HL-60 (cell line): ENCODE data around the gene PANK2.

Experiments used
- DNase-seq, 2 experiments: peaks; one replicate each; pipeline ENCODE4 v3.0.0-alpha.2; 2010 to 2020; ENCODE audit warnings: low read depth in 1 of 2, low spot score in 1 of 2
- H3K27ac ChIP-seq: fragments of 250-450 bp; sonication (Bioruptor Pico); replicated peaks from 2 replicates; pipeline ENCODE4 v1.5.1; 2020; ENCODE audit warnings: mild to moderate bottlenecking, moderate library complexity
- H3K27me3 ChIP-seq: fragments of 250-450 bp; sonication (Bioruptor Pico); 2 replicates; pipeline ENCODE4 v1.5.1; 2021; ENCODE audit warnings: mild to moderate bottlenecking, moderate library complexity; ENCODE audit not compliant: insufficient read depth, poor library complexity, severe bottlenecking
- H3K4me3 ChIP-seq: replicated peaks from 2 replicates; pipeline ENCODE4 v1.5.1; 2011; ENCODE audit warnings: mild to moderate bottlenecking, control low read depth, low read length; ENCODE audit not compliant: insufficient read depth
- GABPA ChIP-seq: IDR thresholded peaks from 2 replicates; pipeline ENCODE4 v1.6.1; 2012; ENCODE audit warnings: low read depth
- POLR2AphosphoS5 ChIP-seq: IDR thresholded peaks from 2 replicates; pipeline ENCODE4 v1.6.1; 2012; ENCODE audit warnings: low read depth
- SPI1 ChIP-seq: IDR thresholded peaks from 2 replicates; pipeline ENCODE4 v1.6.1; 2012; ENCODE audit warnings: low read depth, mild to moderate bottlenecking, borderline replicate concordance
- TF ChIP-seq, protein P1 (sequence below): IDR thresholded peaks from 2 replicates; pipeline ENCODE4 v1.6.1; 2012; ENCODE audit warnings: low read depth; ENCODE audit not compliant: insufficient replicate concordance
- TF ChIP-seq, protein P2 (sequence below): IDR thresholded peaks from one replicate; pipeline ENCODE4 v1.5.1; 2011; ENCODE audit warnings: low read length, control low read depth, inconsistent platforms; ENCODE audit not compliant: insufficient read depth

The PANK2 gene

GRCh38 chr20:3854462-3854871 is 34.7 kb upstream of the PANK2 start:
- TF ChIP-seq, protein P1, sequence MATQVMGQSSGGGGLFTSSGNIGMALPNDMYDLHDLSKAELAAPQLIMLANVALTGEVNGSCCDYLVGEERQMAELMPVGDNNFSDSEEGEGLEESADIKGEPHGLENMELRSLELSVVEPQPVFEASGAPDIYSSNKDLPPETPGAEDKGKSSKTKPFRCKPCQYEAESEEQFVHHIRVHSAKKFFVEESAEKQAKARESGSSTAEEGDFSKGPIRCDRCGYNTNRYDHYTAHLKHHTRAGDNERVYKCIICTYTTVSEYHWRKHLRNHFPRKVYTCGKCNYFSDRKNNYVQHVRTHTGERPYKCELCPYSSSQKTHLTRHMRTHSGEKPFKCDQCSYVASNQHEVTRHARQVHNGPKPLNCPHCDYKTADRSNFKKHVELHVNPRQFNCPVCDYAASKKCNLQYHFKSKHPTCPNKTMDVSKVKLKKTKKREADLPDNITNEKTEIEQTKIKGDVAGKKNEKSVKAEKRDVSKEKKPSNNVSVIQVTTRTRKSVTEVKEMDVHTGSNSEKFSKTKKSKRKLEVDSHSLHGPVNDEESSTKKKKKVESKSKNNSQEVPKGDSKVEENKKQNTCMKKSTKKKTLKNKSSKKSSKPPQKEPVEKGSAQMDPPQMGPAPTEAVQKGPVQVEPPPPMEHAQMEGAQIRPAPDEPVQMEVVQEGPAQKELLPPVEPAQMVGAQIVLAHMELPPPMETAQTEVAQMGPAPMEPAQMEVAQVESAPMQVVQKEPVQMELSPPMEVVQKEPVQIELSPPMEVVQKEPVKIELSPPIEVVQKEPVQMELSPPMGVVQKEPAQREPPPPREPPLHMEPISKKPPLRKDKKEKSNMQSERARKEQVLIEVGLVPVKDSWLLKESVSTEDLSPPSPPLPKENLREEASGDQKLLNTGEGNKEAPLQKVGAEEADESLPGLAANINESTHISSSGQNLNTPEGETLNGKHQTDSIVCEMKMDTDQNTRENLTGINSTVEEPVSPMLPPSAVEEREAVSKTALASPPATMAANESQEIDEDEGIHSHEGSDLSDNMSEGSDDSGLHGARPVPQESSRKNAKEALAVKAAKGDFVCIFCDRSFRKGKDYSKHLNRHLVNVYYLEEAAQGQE: no peak
- TF ChIP-seq POLR2AphosphoS5: no peak
- DNase-seq: peak in 1 of 2 experiments; percentile 45
- H3K27me3 ChIP-seq: no peaks in the 10 kb centered on the region
- H3K4me3 ChIP-seq: no peak overlapping the region
- no peak overlapping the region for H3K27ac ChIP-seq

DNA sequence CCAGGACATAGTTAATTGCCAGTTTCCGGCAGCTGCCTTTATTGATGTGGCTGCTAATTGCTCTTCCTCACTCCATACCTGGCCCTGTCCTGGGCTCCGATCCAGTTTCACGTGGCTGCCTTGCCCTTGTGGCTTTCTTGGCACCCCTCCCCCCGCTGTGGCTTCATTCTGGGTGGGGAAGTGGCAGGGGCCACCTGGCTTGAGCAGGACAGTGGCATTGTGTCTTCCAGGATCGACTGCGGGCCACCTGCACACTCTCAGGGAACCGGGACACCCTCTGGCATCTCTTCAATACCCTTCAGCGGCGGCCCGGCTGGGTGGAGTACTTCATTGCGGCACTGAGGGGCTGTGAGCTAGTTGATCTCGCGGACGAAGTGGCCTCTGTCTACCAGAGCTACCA is 31.8 kb upstream of the PANK2 start:
- TF ChIP-seq GABPA: no peak
- TF ChIP-seq, protein P2, sequence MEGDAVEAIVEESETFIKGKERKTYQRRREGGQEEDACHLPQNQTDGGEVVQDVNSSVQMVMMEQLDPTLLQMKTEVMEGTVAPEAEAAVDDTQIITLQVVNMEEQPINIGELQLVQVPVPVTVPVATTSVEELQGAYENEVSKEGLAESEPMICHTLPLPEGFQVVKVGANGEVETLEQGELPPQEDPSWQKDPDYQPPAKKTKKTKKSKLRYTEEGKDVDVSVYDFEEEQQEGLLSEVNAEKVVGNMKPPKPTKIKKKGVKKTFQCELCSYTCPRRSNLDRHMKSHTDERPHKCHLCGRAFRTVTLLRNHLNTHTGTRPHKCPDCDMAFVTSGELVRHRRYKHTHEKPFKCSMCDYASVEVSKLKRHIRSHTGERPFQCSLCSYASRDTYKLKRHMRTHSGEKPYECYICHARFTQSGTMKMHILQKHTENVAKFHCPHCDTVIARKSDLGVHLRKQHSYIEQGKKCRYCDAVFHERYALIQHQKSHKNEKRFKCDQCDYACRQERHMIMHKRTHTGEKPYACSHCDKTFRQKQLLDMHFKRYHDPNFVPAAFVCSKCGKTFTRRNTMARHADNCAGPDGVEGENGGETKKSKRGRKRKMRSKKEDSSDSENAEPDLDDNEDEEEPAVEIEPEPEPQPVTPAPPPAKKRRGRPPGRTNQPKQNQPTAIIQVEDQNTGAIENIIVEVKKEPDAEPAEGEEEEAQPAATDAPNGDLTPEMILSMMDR: no peak
- TF ChIP-seq POLR2AphosphoS5: no peak
- no peak for TF ChIP-seq SPI1
- TF ChIP-seq, protein P1: no peak
- Histone ChIP-seq H3K27me3 (no peaks in the 10 kb centered on the region), H3K4me3 (no peak overlapping the region), H3K27ac (no peak overlapping the region)
- no peak for DNase-seq

DNA sequence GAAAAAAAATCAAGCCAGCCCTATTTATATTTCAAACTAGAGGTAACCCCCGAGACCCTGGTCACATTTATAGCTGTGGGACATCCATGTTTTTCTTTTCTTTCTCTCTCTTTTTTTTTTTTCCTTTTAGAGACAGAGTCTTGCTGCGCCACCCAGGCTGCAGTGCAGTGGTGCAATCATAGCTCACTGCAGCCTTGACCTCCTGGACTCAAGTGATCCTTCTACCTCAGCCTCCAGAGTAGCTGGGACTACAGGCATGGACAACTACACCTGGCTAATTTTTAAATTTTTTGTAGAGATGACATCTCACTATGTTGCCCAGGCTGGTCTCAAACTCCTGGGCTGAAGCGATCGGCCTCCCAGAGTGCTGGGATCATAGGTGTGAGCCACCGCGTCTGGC is 30.5 kb upstream of the PANK2 start:
- no peaks in the 10 kb centered on the region for H3K27me3 ChIP-seq
- TF ChIP-seq, protein P1: no peak
- no peak overlapping the region for H3K27ac ChIP-seq
- DNase-seq: no peak
- no peak overlapping the region for H3K4me3 ChIP-seq

GRCh38 chr20:3861191-3861590 is 28.0 kb upstream of the PANK2 start:
- H3K4me3 ChIP-seq: no peak overlapping the region
- H3K27me3 ChIP-seq: no peaks in the 10 kb centered on the region
- DNase-seq: no peak
- TF ChIP-seq, protein P2: no peak
- TF ChIP-seq, protein P1: no peak
- TF ChIP-seq SPI1 (no peak), GABPA (no peak), POLR2AphosphoS5 (no peak)
- H3K27ac ChIP-seq: no peak overlapping the region
